NCI-H1417 (cell line): ENCODE measurements around the gene MROH9.
A peak's percentile ranks its signal among the peaks of the same experiment; 100 is the strongest.

Source experiments
- DNase-seq, 3 experiments: peaks; one replicate each; lab custom pipeline; 2025; lab: John Stamatoyannopoulos, UW

MROH9 gene

GRCh38 chr1:171083222-171083621 is 147.9 kb downstream of the MROH9 start:
- peak in 1 of 3 experiments; percentile 98 for DNase-seq

DNA sequence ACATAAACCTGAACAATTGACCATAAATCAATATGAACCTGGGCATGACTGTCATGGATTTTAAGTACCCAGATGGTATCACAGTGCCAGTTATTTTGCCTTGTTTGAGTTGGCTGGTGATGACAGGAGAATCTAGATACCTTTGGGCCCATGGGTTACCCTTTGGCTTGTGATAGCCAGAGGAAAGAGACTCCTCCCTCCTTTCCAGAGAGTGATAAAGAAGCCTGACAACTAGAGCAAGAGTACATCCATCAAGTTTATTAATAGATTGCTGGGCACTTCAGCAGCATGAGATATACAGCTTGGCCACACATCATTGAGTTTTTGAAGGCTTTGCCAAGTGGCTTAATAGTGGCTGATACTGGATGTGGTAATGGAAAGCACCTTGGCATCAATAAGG is 148.8 kb downstream of the MROH9 start:
- peak in 2 of 3 experiments; percentile 6 to 97 for DNase-seq

- no peak for DNase-seq
These were observed 149.5 kb downstream of the MROH9 start for GRCh38 chr1:171084870-171085269.

DNA sequence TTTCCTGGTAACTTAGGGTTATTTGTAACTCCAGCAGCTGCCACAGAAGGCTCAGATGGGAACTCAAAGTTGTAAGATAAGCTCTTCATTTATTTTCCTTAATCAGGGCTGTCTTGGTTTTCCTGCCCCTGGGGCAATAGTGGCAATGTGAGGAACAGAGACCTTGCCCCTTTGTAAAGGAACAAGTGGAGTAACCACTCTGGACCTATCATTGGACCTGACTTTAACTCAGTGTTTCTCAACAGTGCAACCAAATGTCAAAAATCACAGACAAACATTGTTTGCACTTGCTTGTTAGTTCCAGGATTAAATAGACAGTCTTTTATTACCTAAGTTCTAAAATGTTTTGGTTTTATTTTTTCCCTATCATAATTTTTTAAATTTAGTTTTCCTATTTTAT is 152.6 kb downstream of the MROH9 start:
- no peak for DNase-seq

GRCh38 chr1:171090604-171091003 is 155.3 kb downstream of the MROH9 start, which contains the start of gene FMO3:
TSS of gene FMO3 (plus strand) at chr1:171090905. CDS start at chr1:171092659, 1,754 bp downstream.
- DNase-seq: no peak

- DNase-seq: no peak
These were observed 168.5 kb downstream of the MROH9 start for GRCh38 chr1:171103862-171104261.

DNA sequence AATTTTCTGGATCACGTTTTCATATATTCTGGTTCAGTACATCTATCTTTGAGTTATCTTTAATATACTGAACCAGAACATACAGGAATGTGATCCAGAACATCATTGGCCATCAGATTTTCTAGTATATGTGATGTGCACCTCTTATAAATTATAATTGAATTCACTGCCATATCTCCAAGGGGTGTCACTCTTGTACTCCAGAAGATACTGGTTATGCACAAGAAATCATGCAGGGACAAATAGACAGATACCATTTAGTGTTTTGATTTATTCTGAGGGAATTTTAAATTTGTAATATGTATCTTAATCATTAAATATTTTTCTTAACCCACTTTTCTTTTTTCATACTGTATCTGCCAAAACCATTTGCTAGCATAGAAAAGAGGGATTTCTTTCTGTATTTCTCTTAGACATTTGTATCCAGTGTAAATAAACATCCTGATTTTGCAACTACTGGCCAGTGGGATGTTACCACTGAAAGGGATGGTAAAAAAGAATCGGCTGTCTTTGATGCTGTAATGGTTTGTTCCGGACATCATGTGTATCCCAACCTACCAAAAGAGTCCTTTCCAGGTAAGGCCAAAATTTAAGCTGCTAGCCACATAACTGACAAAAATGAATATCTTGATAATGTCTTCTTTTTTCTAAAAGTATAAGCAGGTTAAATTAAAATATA is 172.1 kb downstream of the MROH9 start:
- DNase-seq: peak in 1 of 3 experiments; percentile 13

GRCh38 chr1:171107969-171108368 is 172.6 kb downstream of the MROH9 start:
- no peak for DNase-seq

GRCh38 chr1:171109966-171110365 is 174.6 kb downstream of the MROH9 start:
- no peak for DNase-seq

DNA sequence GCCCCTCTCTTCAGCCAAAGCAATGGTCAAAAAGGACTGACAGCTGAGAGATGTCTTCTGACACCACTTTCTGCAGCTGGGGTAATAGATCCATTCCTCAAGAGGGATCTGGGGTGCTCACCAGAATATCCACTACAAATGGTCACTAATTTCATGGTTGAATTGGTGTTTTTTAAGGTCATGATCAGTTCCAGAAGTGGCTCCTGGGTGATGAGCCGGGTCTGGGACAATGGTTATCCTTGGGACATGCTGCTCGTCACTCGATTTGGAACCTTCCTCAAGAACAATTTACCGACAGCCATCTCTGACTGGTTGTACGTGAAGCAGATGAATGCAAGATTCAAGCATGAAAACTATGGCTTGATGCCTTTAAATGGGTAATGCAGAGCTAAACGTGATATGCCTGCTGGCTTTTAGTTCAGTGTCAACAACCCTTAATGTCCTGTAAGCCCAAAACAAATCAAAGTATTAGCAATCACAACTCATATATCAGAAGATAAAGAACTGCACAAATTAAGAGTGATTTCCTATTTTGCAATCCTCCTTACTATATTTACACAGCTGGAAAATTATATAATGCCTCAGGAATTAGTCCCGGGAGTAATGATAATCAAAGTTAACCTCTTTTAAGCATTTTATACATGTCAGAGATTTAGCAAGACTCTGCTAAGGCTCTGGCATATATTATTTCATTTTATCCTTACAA is 175.4 kb downstream of the MROH9 start:
- DNase-seq: peak in 1 of 3 experiments; percentile 21

DNA sequence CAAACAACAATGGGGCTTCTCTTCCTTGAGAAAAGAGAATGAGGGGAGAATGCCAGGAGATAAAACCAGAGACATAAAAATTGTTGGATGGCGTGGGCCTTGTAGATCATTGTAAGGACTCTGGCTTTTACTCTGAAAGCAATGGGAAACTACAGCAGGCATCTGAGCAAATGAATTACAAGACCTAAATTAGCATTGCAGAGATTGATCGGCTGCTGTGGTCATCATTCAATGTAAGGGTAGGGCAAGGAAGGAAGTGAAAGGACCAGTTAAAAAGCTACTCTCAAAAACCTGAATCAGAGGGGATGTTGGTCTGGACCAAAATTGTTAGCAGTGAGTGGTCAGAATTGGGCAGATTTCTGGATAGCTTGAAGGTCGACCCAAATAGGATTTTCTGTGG is 176.8 kb downstream of the MROH9 start:
- DNase-seq: no peak

GRCh38 chr1:171113382-171113781 is 178.0 kb downstream of the MROH9 start:
- no peak for DNase-seq
